Spleen (tissue), 11 donors: ENCODE data around the gene CNIH1. TPM values are rescaled to one million over a fixed set of nuclear protein-coding genes. Genes with fewer than 3 reads are reported as not detected.

Experiments used
- DNase-seq: peaks from one replicate; pipeline ENCODE4 v3.0.0-alpha.2; 2020
- H3K27ac ChIP-seq, 8 donors: fragments of 200-600 bp; sonication (generic) in 7 of 8; 1 replicate in 4 of 8; 2 replicates in 4 of 8; pipeline versions ENCODE4 v1.5.0 to v1.8.0; 2016 to 2021; ENCODE audit warnings: inconsistent platforms in 4 of 8, mild to moderate bottlenecking in 4 of 8, moderate library complexity in 1 of 8
- H3K27me3 ChIP-seq, 7 donors: fragments of 200-600 bp; sonication (generic) in 6 of 7; replicated peaks in 1 of 7; 1 replicate in 4 of 7; 2 replicates in 3 of 7; pipeline versions ENCODE4 v1.5.0 to v1.8.0; 2016 to 2021; ENCODE audit warnings: inconsistent platforms in 3 of 7, mild to moderate bottlenecking in 1 of 7
- H3K36me3 ChIP-seq, 6 donors: fragments of 200-600 bp; sonication (generic) in 5 of 6; 1 replicate in 4 of 6; 2 replicates in 2 of 6; pipeline versions ENCODE4 v1.5.0 to v1.8.0; 2016 to 2021; ENCODE audit warnings: inconsistent platforms in 2 of 6
- H3K4me1 ChIP-seq, 6 donors: fragments of 200-600 bp; sonication (generic) in 5 of 6; 1 replicate in 3 of 6; 2 replicates in 3 of 6; pipeline versions ENCODE4 v1.5.0 to v1.8.0; 2016 to 2021; ENCODE audit warnings: inconsistent platforms in 3 of 6
- H3K4me3 ChIP-seq, 8 donors: fragments of 200-600 bp; sonication (generic) in 7 of 8; 1 replicate in 4 of 8; 2 replicates in 4 of 8; pipeline versions ENCODE4 v1.5.0 to v1.8.0; 2016 to 2021; ENCODE audit warnings: inconsistent platforms in 4 of 8, mild to moderate bottlenecking in 4 of 8, moderate library complexity in 2 of 8
- H3K9me3 ChIP-seq, 8 donors: fragments of 200-600 bp; sonication (generic) in 7 of 8; 1 replicate in 4 of 8; 2 replicates in 4 of 8; pipeline versions ENCODE4 v1.5.0 to v1.8.0; 2016 to 2021; ENCODE audit warnings: inconsistent platforms in 4 of 8
- CTCF ChIP-seq, 11 experiments: fragments of 200-600 bp in 7 of 11; fragments of 450-650 bp in 4 of 11; sonication (generic) in 4 of 11; IDR thresholded peaks in 8 of 11; conservative IDR thresholded peaks in 3 of 11; 1 replicate in 7 of 11; 2 replicates in 4 of 11; pipeline versions ENCODE4 v1.4.0 to v1.8.0; 2016 to 2021; ENCODE audit warnings: antibody characterized with exemption in 11 of 11, inconsistent platforms in 4 of 11, mild to moderate bottlenecking in 1 of 11
- POLR2A ChIP-seq, 3 donors: fragments of 450-650 bp; IDR thresholded peaks; one replicate each; pipeline ENCODE4 v1.5.1; 2017; ENCODE audit warnings: antibody characterized with exemption in 3 of 3, mild to moderate bottlenecking in 1 of 3
- POLR2AphosphoS5 ChIP-seq, 3 donors: sonication (generic); formaldehyde crosslinking; IDR thresholded peaks; one replicate each; pipeline ENCODE4 v1.5.1; 2017; ENCODE audit warnings: antibody characterized with exemption in 3 of 3
- WGBS, 5 donors: extraction: QIAGEN DNeasy Blood & Tissue Kit in 3 of 5; methylation state at CpG; one replicate each; pipeline versions ENCODE4 v1.1.5 to v1.1.7; 2013 to 2018; 5-methylcytosine and 5-hydroxymethylcytosine counted together
- intact Hi-C: fragments of 100-400 bp; cut with DNase I; formaldehyde crosslinking; loops from one replicate; pipeline ENCODE4 v1.15.0; 2023; ENCODE audit warnings: low total_unique reads
- polyA plus RNA-seq, 3 donors: library from polyadenylated mRNA; stranded (reverse); fragments of 200-250 nt; gene quantifications; one replicate each; pipeline ENCODE4 v1.2.1, GENCODE V29; 2013
- total RNA-seq, 7 donors: library from RNA; depleted of rRNA in 3 of 7; stranded (reverse); fragments of >200 nt in 3 of 7; fragmentation: NEBNext Ultra II Directional in 4 of 7; extraction: Animal tissue kit (Norgen Biotek cat#: 25700) in 4 of 7; gene quantifications; one replicate each; pipeline versions ENCODE4 v1.1.0 to v1.2.1, GENCODE V29; 2016 to 2021
- donor health status: healthy with polysubstance abuse.
- donor health status: DM: no; HTN: no; CAD: no; lungs with moderate emphysema.
- donor health status: DM: no; HTN: no; CAD: no.
- donor health status: Bipolar disorder and iron deficiency.
- donor health status: healthy.
- donor health status: DM: no; HTN: no; CAD: no.
- donor health status: DM: yes; HTN: yes; CAD: no.

CNIH1 gene
- total and polyA plus RNA-seq, 10 donors: 35.0 to 105 (median 47.0) TPM

- no peak for DNase-seq
- WGBS, 5 donors: 63 to 74% (median 63%) methylated on average over 7 of the region's 7 CpGs
- Histone ChIP-seq H3K9me3 (no peaks in the 10 kb centered on the region), H3K27ac (no peak overlapping the region), H3K4me1 (no peaks in the 10 kb centered on the region), H3K4me3 (no peak overlapping the region), H3K36me3 (no peaks in the 10 kb centered on the region), H3K27me3 (peaks cover 0 to 19% (median 0%) of the 10 kb centered on the region in 7 donors)
- intact Hi-C loops: no loop called here
- TF ChIP-seq CTCF (IDR thresholded peaks at IDR 0.05 in 8 of 11, conservative IDR thresholded peaks at IDR 0.05 in 3 of 11) (no peak), POLR2A (IDR thresholded peaks at IDR 0.05) (no peak), POLR2AphosphoS5 (IDR thresholded peaks at IDR 0.05) (no peak)
These were observed 63.7 kb downstream of the CNIH1 start for GRCh38 chr14:54377501-54377900.

DNA sequence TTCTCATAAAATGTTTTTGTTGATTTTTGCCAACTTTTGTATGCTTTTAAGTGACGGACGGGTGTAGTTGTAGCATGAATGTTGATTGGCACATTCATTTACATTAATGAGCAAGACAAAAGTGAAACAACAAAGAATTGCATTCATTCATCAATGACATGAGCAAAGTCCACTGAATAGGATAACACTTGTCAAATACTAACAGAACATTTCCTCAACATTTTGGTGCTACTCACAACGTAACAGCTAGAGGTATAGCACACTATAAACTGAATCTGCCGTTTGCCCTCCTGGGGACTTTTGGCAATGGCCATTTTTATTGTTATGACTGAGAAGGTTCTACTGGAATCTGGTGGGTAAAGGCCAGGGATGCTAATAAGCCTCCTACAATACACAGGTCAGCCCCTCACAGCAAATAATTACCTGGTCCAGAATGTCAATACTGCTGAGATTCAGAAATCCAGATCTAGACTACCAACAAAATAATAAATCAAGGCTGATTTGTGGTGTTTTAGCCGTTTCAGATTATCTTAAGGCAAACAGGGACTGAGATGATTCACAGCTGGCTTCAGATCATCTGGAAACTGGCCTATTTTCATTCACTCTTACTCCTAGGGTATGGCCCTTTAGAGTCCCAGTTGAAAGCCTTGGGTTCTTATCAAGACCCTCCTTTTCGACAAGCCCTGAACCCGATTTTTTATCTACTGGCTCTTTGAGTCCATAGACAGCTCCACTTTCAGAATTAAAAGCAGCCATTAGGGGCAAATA lies 66.9 kb downstream of the CNIH1 start:
- no peak for DNase-seq
- peaks cover 0 to 19% (median 0%) of the 10 kb centered on the region in 7 donors for H3K27me3 ChIP-seq
- no peaks in the 10 kb centered on the region for H3K4me1 ChIP-seq
- 73 to 83% (median 75%) methylated on average over 7 of the region's 7 CpGs for WGBS, 5 donors
- no peaks in the 10 kb centered on the region for H3K9me3 ChIP-seq
- TF ChIP-seq POLR2AphosphoS5 (IDR thresholded peaks at IDR 0.05): no peak
- no peak for TF ChIP-seq POLR2A (IDR thresholded peaks at IDR 0.05)
- no peak for TF ChIP-seq CTCF (IDR thresholded peaks at IDR 0.05 in 8 of 11, conservative IDR thresholded peaks at IDR 0.05 in 3 of 11)
- no peaks in the 10 kb centered on the region for H3K36me3 ChIP-seq
- intact Hi-C loops: no loop called here
- H3K4me3 ChIP-seq: no peak overlapping the region
- no peak overlapping the region for H3K27ac ChIP-seq

Other genes starting within 250 kb of the CNIH1 start
- 10 to 100 TPM in 1 of 7 donors, 1 to 10 TPM in 6; 1.7 to 13.8 (median 5.4) TPM for gene CDKN3, start 44.4 kb downstream of the CNIH1 start, total RNA-seq
- 10 to 100 TPM in 1 of 3 donors, 1 to 10 TPM in 2; 3.8 to 21.3 (median 5.0) TPM for gene CDKN3, start 44.4 kb downstream of the CNIH1 start, polyA plus RNA-seq
- 10 to 100 TPM; 33.0 to 54.6 (median 37.9) TPM for gene GMFB, start 47.6 kb upstream of the CNIH1 start, total RNA-seq
- 10 to 100 TPM; 10.3 to 16.8 (median 15.2) TPM for gene GMFB, start 47.6 kb upstream of the CNIH1 start, polyA plus RNA-seq
- 10 to 100 TPM; 11.3 to 19.4 (median 16.3) TPM for gene CGRRF1, start 68.5 kb upstream of the CNIH1 start, total RNA-seq
- 10 to 100 TPM; 13.3 to 19.8 (median 19.5) TPM for gene CGRRF1, start 68.5 kb upstream of the CNIH1 start, polyA plus RNA-seq
- 10 to 100 TPM; 15.5 to 31.0 (median 24.5) TPM for gene SAMD4A, start 125.8 kb upstream of the CNIH1 start, total RNA-seq
- 1 to 10 TPM; 2.3 to 7.7 (median 3.3) TPM for gene SAMD4A, start 125.8 kb upstream of the CNIH1 start, polyA plus RNA-seq